Stomach (tissue), 4 donors: ENCODE measurements around the gene MLH3.

Experiments used
- EP300 ChIP-seq: sonication (generic); formaldehyde crosslinking; IDR thresholded peaks from one replicate; pipeline ENCODE4 v1.6.1; 2017; ENCODE audit warnings: antibody characterized with exemption
- POLR2A ChIP-seq, 4 donors: fragments of 450-650 bp; IDR thresholded peaks; one replicate each; pipeline ENCODE4 v1.6.1; 2016; ENCODE audit warnings: antibody characterized with exemption in 4 of 4, control low read depth in 2 of 4, mild to moderate bottlenecking in 1 of 4, moderate library complexity in 1 of 4
- POLR2AphosphoS5 ChIP-seq, 3 donors: sonication (generic); formaldehyde crosslinking; IDR thresholded peaks; one replicate each; pipeline ENCODE4 v1.6.1; 2016; ENCODE audit warnings: antibody characterized with exemption in 3 of 3
- TF ChIP-seq, protein P1 (sequence below), 7 experiments: fragments of 450-650 bp in 4 of 7; fragments of 200-600 bp in 3 of 7; sonication (generic) in 3 of 7; IDR thresholded peaks; one replicate each; pipeline ENCODE4 v1.5.1; 2016 to 2019; ENCODE audit warnings: antibody characterized with exemption in 7 of 7, control low read depth in 2 of 7, mild to moderate bottlenecking in 1 of 7

DNA sequence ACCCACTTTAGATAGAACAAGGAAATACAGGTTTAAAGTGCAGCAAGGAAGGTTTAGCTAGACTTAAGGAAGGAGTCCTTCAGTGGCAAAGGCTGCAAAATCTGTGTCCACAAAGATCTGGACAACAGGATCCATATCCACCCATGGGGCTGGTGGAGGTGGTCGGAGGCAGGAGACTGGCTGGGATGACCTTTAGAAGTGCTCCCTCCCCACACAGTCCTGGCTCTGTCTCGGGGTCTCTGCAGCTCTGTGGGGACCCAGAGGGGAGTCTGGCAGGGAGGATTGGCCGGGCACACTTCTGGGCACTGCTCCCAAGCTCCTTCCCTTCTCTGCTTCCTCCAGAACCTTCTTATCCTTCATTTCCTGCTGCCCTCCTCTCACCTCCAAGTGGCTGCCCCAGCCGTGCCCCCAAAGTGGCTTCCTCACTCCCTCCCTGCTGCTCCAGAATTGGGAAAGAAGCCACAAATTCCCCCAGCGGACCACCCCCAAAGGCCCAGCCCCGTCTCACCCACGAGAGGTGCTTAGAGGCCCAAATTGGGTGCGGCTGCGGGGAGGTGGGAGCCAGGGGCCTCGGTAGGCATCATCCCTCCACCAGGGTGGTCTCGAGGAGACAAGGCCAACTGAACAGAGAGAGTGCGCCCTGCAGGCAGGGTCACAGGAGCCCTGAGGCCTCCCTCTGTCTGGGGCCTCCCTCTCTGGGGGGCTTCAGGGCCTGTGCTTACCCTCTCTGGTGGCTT, 73.9 kb downstream of the MLH3 start:
- TF ChIP-seq, protein P1, sequence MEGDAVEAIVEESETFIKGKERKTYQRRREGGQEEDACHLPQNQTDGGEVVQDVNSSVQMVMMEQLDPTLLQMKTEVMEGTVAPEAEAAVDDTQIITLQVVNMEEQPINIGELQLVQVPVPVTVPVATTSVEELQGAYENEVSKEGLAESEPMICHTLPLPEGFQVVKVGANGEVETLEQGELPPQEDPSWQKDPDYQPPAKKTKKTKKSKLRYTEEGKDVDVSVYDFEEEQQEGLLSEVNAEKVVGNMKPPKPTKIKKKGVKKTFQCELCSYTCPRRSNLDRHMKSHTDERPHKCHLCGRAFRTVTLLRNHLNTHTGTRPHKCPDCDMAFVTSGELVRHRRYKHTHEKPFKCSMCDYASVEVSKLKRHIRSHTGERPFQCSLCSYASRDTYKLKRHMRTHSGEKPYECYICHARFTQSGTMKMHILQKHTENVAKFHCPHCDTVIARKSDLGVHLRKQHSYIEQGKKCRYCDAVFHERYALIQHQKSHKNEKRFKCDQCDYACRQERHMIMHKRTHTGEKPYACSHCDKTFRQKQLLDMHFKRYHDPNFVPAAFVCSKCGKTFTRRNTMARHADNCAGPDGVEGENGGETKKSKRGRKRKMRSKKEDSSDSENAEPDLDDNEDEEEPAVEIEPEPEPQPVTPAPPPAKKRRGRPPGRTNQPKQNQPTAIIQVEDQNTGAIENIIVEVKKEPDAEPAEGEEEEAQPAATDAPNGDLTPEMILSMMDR (IDR thresholded peaks at IDR 0.05): no peak
- no peak for TF ChIP-seq POLR2A (IDR thresholded peaks at IDR 0.05)
- no peak for TF ChIP-seq EP300
- TF ChIP-seq POLR2AphosphoS5 (IDR thresholded peaks at IDR 0.05): no peak
